IMR-90 (cell line): ENCODE measurements around the gene MYOF.

Experiments
- POLR2A ChIP-seq: IDR thresholded peaks from 2 replicates; pipeline ENCODE4 v1.6.1; 2012; ENCODE audit warnings: mild to moderate bottlenecking, low read depth, low read length
- RAD21 ChIP-seq: IDR thresholded peaks from 2 replicates; pipeline ENCODE4 v1.6.1; 2012; ENCODE audit warnings: low read length, improper control_type of control experiment
- TF ChIP-seq, protein P1 (sequence below): fragments of 150-350 bp; IDR thresholded peaks from 2 replicates; pipeline ENCODE4 v1.6.1; 2017; ENCODE audit warnings: mild to moderate bottlenecking, antibody characterized with exemption, low read length, low read depth
- TF ChIP-seq, protein P2 (sequence below): conservative IDR thresholded peaks from 2 replicates; pipeline ENCODE4 v1.5.1; 2012; ENCODE audit warnings: mild to moderate bottlenecking, low read depth, low read length, improper control_type of control experiment

DNA sequence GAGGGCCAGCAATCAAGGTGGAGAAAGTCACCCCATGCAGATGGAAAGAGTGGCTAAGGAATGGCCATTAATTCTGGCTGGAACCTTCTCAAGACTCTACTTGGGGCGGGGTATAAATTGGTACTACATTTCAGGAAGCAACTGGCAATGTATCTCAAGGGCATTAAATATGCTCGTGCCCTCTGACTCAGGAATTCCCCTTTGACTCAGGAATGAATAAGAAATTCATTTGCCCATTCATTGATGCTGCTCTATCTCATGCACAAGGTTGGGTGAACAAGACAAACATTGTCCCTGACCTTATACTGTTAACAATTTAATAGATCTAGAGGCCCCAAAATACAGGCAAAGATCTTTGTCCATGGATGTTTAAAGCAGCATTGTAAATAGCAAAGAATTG is 188.1 kb downstream of the MYOF start:
- TF ChIP-seq, protein P1, sequence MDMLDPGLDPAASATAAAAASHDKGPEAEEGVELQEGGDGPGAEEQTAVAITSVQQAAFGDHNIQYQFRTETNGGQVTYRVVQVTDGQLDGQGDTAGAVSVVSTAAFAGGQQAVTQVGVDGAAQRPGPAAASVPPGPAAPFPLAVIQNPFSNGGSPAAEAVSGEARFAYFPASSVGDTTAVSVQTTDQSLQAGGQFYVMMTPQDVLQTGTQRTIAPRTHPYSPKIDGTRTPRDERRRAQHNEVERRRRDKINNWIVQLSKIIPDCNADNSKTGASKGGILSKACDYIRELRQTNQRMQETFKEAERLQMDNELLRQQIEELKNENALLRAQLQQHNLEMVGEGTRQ, result no peak
- TF ChIP-seq, protein P2, sequence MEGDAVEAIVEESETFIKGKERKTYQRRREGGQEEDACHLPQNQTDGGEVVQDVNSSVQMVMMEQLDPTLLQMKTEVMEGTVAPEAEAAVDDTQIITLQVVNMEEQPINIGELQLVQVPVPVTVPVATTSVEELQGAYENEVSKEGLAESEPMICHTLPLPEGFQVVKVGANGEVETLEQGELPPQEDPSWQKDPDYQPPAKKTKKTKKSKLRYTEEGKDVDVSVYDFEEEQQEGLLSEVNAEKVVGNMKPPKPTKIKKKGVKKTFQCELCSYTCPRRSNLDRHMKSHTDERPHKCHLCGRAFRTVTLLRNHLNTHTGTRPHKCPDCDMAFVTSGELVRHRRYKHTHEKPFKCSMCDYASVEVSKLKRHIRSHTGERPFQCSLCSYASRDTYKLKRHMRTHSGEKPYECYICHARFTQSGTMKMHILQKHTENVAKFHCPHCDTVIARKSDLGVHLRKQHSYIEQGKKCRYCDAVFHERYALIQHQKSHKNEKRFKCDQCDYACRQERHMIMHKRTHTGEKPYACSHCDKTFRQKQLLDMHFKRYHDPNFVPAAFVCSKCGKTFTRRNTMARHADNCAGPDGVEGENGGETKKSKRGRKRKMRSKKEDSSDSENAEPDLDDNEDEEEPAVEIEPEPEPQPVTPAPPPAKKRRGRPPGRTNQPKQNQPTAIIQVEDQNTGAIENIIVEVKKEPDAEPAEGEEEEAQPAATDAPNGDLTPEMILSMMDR, result no peak
- TF ChIP-seq POLR2A (no peak), RAD21 (no peak)
